GM12891 (cell line): ENCODE results near the gene PXDN.

Experiments used
- PAX5 ChIP-seq: IDR thresholded peaks from 2 replicates; pipeline ENCODE4 v1.6.1; 2011; ENCODE audit warnings: low read length, moderate library complexity, mild to moderate bottlenecking; ENCODE audit not compliant: insufficient read depth, severe bottlenecking
- POLR2A ChIP-seq: IDR thresholded peaks from 2 replicates; pipeline ENCODE4 v1.6.1; 2011; ENCODE audit warnings: low read depth, low read length, control low read depth
- POLR2AphosphoS5 ChIP-seq: IDR thresholded peaks from 2 replicates; pipeline ENCODE4 v1.6.1; 2011; ENCODE audit warnings: low read depth, low read length, control low read depth
- POU2F2 ChIP-seq: IDR thresholded peaks from 2 replicates; pipeline ENCODE4 v1.6.1; 2011; ENCODE audit warnings: low read depth, mild to moderate bottlenecking, control low read depth, low read length, moderate library complexity
- SPI1 ChIP-seq: IDR thresholded peaks from 2 replicates; pipeline ENCODE4 v1.6.1; 2011; ENCODE audit warnings: low read depth, low read length, control low read depth
- TAF1 ChIP-seq: IDR thresholded peaks from 2 replicates; pipeline ENCODE4 v1.6.1; 2011; ENCODE audit warnings: low read depth, low read length, control low read depth

- TF ChIP-seq POLR2A: no peak
- no peak for TF ChIP-seq POLR2AphosphoS5
- TF ChIP-seq TAF1: no peak
- no peak for TF ChIP-seq POU2F2
- no peak for TF ChIP-seq SPI1
- no peak for TF ChIP-seq PAX5
Measured at GRCh38 chr2:1674766-1675397, 69.4 kb downstream of the PXDN start.
